Endothelial cell of umbilical vein (primary cell): ENCODE results near the gene SLC25A48. TPM values are rescaled to one million over a fixed set of nuclear protein-coding genes. Genes with fewer than 3 reads are reported as not detected.

Experiments used
- BruUV-seq: library from RNA; stranded (reverse); fragments of 400-500 nt; replicated peaks from 2 replicates; lab custom pipeline; 2021; lab: Mats Ljungman, UMichigan
- CTCF ChIA-PET: fragments of 300-600, 350-600 bp; sonication (Branson Sonifier 250); formaldehyde crosslinking; loops from one replicate; lab custom pipeline; 2021; ENCODE audit warnings: antibody characterized with exemption, inconsistent platforms; lab: Charles Lee
- POLR2A ChIA-PET: fragments of 300-600, 350-600 bp; sonication (Branson Sonifier 250); formaldehyde crosslinking; loops from one replicate; lab custom pipeline; 2021; ENCODE audit warnings: antibody characterized with exemption, inconsistent platforms; lab: Charles Lee
- DNase-seq: peaks from one replicate; pipeline ENCODE4 v3.0.0-alpha.2; 2011; ENCODE audit warnings: low read depth, low spot score
- FAIRE-seq: peaks from 2 replicates; lab custom pipeline; 2011; peaks lifted over from hg19 to GRCh38; lab: Jason Lieb, UNC
- H2AFZ ChIP-seq: 2 replicates; pipeline ENCODE4 v1.6.0; 2012; ENCODE audit warnings: low read depth, low read length, control low read depth, inconsistent platforms
- H3K27ac ChIP-seq: 2 replicates; pipeline ENCODE4 v1.5.1; 2011; ENCODE audit warnings: low read depth, mild to moderate bottlenecking, control low read depth, low read length, moderate library complexity; ENCODE audit not compliant: insufficient read depth
- H3K27me3 ChIP-seq, 2 experiments: 2 replicates each; pipeline versions ENCODE4 v1.6.0 to v1.6.1; 2011; ENCODE audit warnings: low read length in 2 of 2, mixed read lengths in 1 of 2; ENCODE audit not compliant: control insufficient read depth in 2 of 2, insufficient read depth in 2 of 2
- H3K36me3 ChIP-seq, 2 experiments: 2 replicates in 1 of 2; 3 replicates in 1 of 2; pipeline ENCODE4 v1.5.1; 2011; ENCODE audit warnings: low read length in 2 of 2, mild to moderate bottlenecking in 1 of 2, moderate library complexity in 1 of 2; ENCODE audit not compliant: control insufficient read depth in 2 of 2, insufficient read depth in 2 of 2; ENCODE audit errors: extremely low read depth in 1 of 2
- H3K4me1 ChIP-seq: 3 replicates; pipeline ENCODE4 v1.5.1; 2011; ENCODE audit warnings: mild to moderate bottlenecking, low read length; ENCODE audit not compliant: control insufficient read depth, insufficient read depth; ENCODE audit errors: extremely low read depth
- H3K4me2 ChIP-seq: 2 replicates; pipeline ENCODE4 v1.6.1; 2011; ENCODE audit warnings: low read length, control low read depth, mixed read lengths; ENCODE audit not compliant: insufficient read depth
- H3K4me3 ChIP-seq, 3 experiments: fragments of 200-600 bp in 1 of 3; sonication (generic), shearing (Covaris generic) in 1 of 3; replicated peaks in 1 of 3; 2 replicates each; pipeline ENCODE4 v1.5.1; 2011 to 2016; ENCODE audit warnings: control low read depth in 3 of 3, low read length in 3 of 3, mild to moderate bottlenecking in 2 of 3, inconsistent platforms in 1 of 3, low read depth in 1 of 3, moderate library complexity in 1 of 3; ENCODE audit not compliant: insufficient read depth in 1 of 3
- H3K79me2 ChIP-seq: 2 replicates; pipeline ENCODE4 v1.6.0; 2012; ENCODE audit warnings: low read length, inconsistent platforms; ENCODE audit not compliant: control insufficient read depth, insufficient read depth
- H3K9ac ChIP-seq: replicated peaks from 2 replicates; pipeline ENCODE3; 2011; ENCODE audit warnings: low read length, control low read depth; ENCODE audit not compliant: insufficient read depth; ENCODE audit errors: extremely low read depth
- H3K9me1 ChIP-seq: replicated peaks from 3 replicates; pipeline ENCODE4 v1.6.0; 2011; ENCODE audit warnings: mild to moderate bottlenecking, low read length; ENCODE audit not compliant: control insufficient read depth, insufficient read depth; ENCODE audit errors: extremely low read depth
- H3K9me3 ChIP-seq: replicated peaks from 2 replicates; pipeline ENCODE4 v1.5.1; 2012; ENCODE audit warnings: low read length, inconsistent platforms; ENCODE audit not compliant: control insufficient read depth, insufficient read depth
- H4K20me1 ChIP-seq: replicated peaks from 2 replicates; pipeline ENCODE3; 2011; ENCODE audit warnings: mild to moderate bottlenecking, low read length; ENCODE audit not compliant: control insufficient read depth, insufficient read depth; ENCODE audit errors: extremely low read depth
- CTCF ChIP-seq, 2 donors: IDR thresholded peaks; 1 replicate in 1 of 2; 2 replicates in 1 of 2; pipeline ENCODE4 v1.5.1; 2011; ENCODE audit warnings: low read length in 2 of 2, mild to moderate bottlenecking in 2 of 2, moderate library complexity in 2 of 2, control low read depth in 1 of 2, inconsistent platforms in 1 of 2, low read depth in 1 of 2; ENCODE audit not compliant: insufficient read depth in 1 of 2; ENCODE audit errors: extremely low read depth in 1 of 2
- EZH2 ChIP-seq: IDR thresholded peaks from 2 replicates; pipeline ENCODE4 v1.6.1; 2012; ENCODE audit warnings: borderline replicate concordance, low read depth, mild to moderate bottlenecking, moderate library complexity, low read length, inconsistent platforms; ENCODE audit not compliant: severe bottlenecking
- FOS ChIP-seq: IDR thresholded peaks from 2 replicates; pipeline ENCODE4 v1.6.1; 2011; ENCODE audit warnings: mild to moderate bottlenecking, low read length, moderate library complexity, borderline replicate concordance; ENCODE audit not compliant: insufficient read depth
- GATA2 ChIP-seq: IDR thresholded peaks from 2 replicates; pipeline ENCODE4 v1.7.0; 2011; ENCODE audit warnings: low read depth, mild to moderate bottlenecking, moderate library complexity, mixed read lengths, low read length; ENCODE audit not compliant: insufficient read length, insufficient read depth
- JUN ChIP-seq: IDR thresholded peaks from 2 replicates; pipeline ENCODE4 v1.6.1; 2011; ENCODE audit warnings: borderline replicate concordance, low read depth; ENCODE audit not compliant: insufficient read length, insufficient read depth
- MAX ChIP-seq: IDR thresholded peaks from 2 replicates; pipeline ENCODE4 v1.6.1; 2011; ENCODE audit not compliant: insufficient read depth, insufficient read length
- POLR2A ChIP-seq: IDR thresholded peaks from 2 replicates; pipeline ENCODE4 v1.6.1; 2012; ENCODE audit warnings: low read depth, mild to moderate bottlenecking, control low read depth, low read length
- POLR2AphosphoS5 ChIP-seq: IDR thresholded peaks from 2 replicates; pipeline ENCODE4 v1.6.1; 2012; ENCODE audit warnings: low read depth, mild to moderate bottlenecking, control low read depth, low read length, moderate library complexity; ENCODE audit not compliant: insufficient read depth
- dilution Hi-C: fragments of 300-500 bp; cut with MboI; formaldehyde crosslinking; loops from one replicate; pipeline ENCODE4 v1.15.0; 2019; ENCODE audit warnings: low sequenced_read_pairs; ENCODE audit not compliant: extremely low pct_ligation_motif_present
- intact Hi-C: fragments of 100-400 bp; cut with micrococcal nuclease; formaldehyde crosslinking; loops from one replicate; pipeline ENCODE4 v1.10.0; 2022
- polyA plus RNA-seq, 4 experiments: library from polyadenylated mRNA; depleted of rRNA in 3 of 4; stranded (reverse) in 3 of 4; unstranded in 1 of 4; fragments of >200 nt; gene quantifications; 2 replicates each; pipeline versions ENCODE4 v1.2.1 to v1.2.3, GENCODE V29; 2011 to 2012; ENCODE audit warnings: missing spikeins in 1 of 4
- total RNA-seq: library from RNA; stranded (reverse); gene quantifications from 2 replicates; pipeline ENCODE4 v1.2.3, GENCODE V29; 2021

Gene SLC25A48
- total and polyA plus RNA-seq, 2 donors (not counting 3 experiments of a cell fraction or from before 2014, with no cell fraction given), result not detected

- no peaks in the 10 kb centered on the region for H3K79me2 ChIP-seq
- intact Hi-C loops, result loop anchor here (1.0 kb wide), 2 partner anchors 269 to 368 kb away; no protein-coding TSS in a partner anchor
- H2AFZ ChIP-seq, result no peak overlapping the region
- no TSS peak for BruUV-seq
- peaks cover 6 to 8% of the 10 kb centered on the region in 2 experiments for H3K27me3 ChIP-seq
- H3K4me1 ChIP-seq, result no peaks in the 10 kb centered on the region
- H3K9me3 ChIP-seq, result no peaks in the 10 kb centered on the region
- no peak overlapping the region for H3K4me3 ChIP-seq
- DNase-seq (no peak), FAIRE-seq (no peak)
- H3K9ac ChIP-seq, result no peak overlapping the region
- H3K27ac ChIP-seq, result no peak overlapping the region
- ChIA-PET CTCF (interaction anchor here (0.5 to 4.7 kb wide), 23 partner anchors 9 to 372 kb away, joined by 3 to 120 read pairs (median 5); no protein-coding TSS in a partner anchor), POLR2A (no interaction called here)
- no peak for TF ChIP-seq POLR2AphosphoS5
- TF ChIP-seq FOS, result no peak
- no peak for TF ChIP-seq MAX
- TF ChIP-seq POLR2A, result no peak
- TF ChIP-seq GATA2, result no peak
- TF ChIP-seq CTCF (IDR thresholded peaks at IDR 0.05; ENCODE audit: extremely low read depth in 1 of 2, insufficient read depth in 1 of 2, low read depth in 1 of 2, low read length in 2 of 2), result no peak
- TF ChIP-seq JUN, result no peak
- no peak for TF ChIP-seq EZH2
- dilution Hi-C loops, result loop anchor here (25.0 kb wide), 2 partner anchors 93 to 243 kb away; partner anchors contain the start of gene CXCL14
- H4K20me1 ChIP-seq, result no peaks in the 10 kb centered on the region
- no peak overlapping the region for H3K4me2 ChIP-seq
- no peaks in the 10 kb centered on the region for H3K36me3 ChIP-seq
- H3K9me1 ChIP-seq, result no peaks in the 10 kb centered on the region
Measured at GRCh38 chr5:135830384-135830700, 4.1 kb upstream of the SLC25A48 start.
